Skeletal muscle satellite cell (primary cell): ENCODE data around the gene GLI1.
"Not testable (repeated sequence)": the region's sequence is repeated elsewhere in the genome, so short reads cannot be mapped to it uniquely, and the experiment has no call there.

Source experiments
- H3K27me3 ChIP-seq: 2 replicates; pipeline ENCODE4 v1.7.0; 2013; ENCODE audit warnings: low read length; ENCODE audit not compliant: control insufficient read depth, insufficient read depth
- H3K36me3 ChIP-seq: 2 replicates; pipeline ENCODE4 v1.7.0; 2013; ENCODE audit warnings: mild to moderate bottlenecking, control low read depth, low read length; ENCODE audit not compliant: insufficient read depth
- H3K4me1 ChIP-seq: 2 replicates; pipeline ENCODE4 v1.7.0; 2013; ENCODE audit warnings: low read length; ENCODE audit not compliant: control insufficient read depth, insufficient read depth
- H3K4me2 ChIP-seq: 2 replicates; pipeline ENCODE4 v1.7.0; 2013; ENCODE audit warnings: mild to moderate bottlenecking, low read length
- H3K4me3 ChIP-seq: 2 replicates; pipeline ENCODE4 v1.7.0; 2013; ENCODE audit warnings: low read length
- H3K9ac ChIP-seq: 2 replicates; pipeline ENCODE4 v1.7.0; 2013; ENCODE audit warnings: mild to moderate bottlenecking, low read depth, low read length, moderate library complexity
- H3K9me3 ChIP-seq: replicated peaks from 2 replicates; pipeline ENCODE4 v1.7.0; 2013; ENCODE audit warnings: mild to moderate bottlenecking, control low read depth, low read length

Gene GLI1

DNA sequence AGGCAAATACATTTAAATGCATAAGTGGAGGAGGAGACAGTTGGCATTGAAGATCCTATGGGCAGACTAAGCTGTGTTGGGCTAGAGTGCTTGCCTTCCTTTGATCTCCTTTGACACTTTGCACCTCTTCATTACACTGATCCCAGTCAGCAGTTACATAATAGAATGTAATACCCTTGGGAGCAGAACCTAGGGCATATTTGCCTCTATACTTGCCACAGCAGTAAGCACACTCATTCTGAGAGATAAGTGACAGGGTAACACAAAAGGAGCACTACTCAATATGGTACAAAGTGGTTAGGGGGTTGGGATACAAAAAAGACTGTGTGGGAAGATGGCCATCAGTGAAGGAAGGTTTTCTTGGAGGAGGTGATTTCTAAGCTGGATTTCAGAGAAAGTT is 37.2 kb downstream of the GLI1 start:
- Histone ChIP-seq H3K4me3 (no peak overlapping the region), H3K9ac (no peak overlapping the region), H3K9me3 (no peaks in the 10 kb centered on the region), H3K4me2 (no peak overlapping the region), H3K36me3 (peaks cover 51% of the 10 kb centered on the region), H3K4me1 (no peaks in the 10 kb centered on the region), H3K27me3 (no peaks in the 10 kb centered on the region)

DNA sequence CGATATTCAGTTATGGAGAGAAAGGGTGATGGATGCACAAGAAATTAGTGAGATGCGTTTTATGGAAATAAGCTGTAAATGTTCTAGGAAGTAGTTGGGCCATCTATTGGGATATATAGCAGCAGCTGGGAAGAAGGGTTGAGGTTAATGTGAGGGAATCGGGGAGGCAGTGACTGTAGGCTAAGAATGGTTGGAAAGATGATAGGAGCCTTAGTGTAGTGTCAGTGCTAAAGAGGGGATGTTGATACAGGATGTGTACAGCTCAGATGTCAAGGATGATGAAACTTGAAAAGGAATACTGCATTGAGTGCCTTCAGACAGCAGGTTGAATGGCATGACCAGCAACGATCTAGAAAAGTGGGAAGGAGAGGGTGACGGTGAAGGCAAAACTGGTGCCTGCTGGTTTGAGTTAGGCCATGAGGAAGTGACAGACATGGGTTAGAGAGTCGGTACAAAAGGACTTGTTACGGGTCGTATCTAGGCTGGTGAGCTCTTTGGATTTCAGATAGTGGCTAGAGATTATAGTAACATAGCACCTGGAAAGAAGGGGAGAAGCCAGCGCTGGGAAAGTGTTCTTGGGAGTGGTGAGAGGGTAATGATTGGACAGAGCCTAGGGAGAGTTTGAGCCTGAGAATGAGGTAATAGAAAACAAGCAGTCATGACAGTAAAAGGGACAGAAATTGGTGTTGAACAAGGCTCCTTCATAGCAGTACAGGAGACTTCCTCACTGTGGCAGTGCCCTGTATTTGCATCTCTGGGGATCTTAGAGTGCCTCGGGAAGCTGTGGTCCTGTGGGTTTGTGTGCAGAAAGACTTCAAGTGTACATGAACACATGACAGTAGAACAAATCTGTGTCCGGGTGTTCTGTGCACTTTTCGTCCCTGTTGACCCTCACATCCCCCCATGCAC is 37.9 kb downstream of the GLI1 start:
- H3K4me1 ChIP-seq, result no peaks in the 10 kb centered on the region
- H3K27me3 ChIP-seq, result no peaks in the 10 kb centered on the region
- H3K9ac ChIP-seq, result no peak overlapping the region
- no peak overlapping the region for H3K4me3 ChIP-seq
- no peaks in the 10 kb centered on the region for H3K9me3 ChIP-seq
- no peak overlapping the region for H3K4me2 ChIP-seq
- H3K36me3 ChIP-seq, result peaks cover 53% of the 10 kb centered on the region

DNA sequence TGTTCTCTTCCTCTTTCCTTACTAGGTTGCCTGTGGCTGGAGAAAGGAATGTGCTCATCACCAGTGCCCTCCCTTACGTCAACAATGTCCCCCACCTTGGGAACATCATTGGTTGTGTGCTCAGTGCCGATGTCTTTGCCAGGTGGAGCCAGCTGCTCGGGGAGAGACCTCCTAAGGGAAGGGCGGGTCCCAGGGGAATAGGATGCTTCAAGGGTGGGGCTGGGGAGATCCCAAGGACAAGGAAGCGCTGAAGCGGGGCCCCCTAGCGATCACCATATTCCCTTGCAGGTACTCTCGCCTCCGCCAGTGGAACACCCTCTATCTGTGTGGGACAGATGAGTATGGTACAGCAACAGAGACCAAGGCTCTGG is 38.5 kb downstream of the GLI1 start:
- no peaks in the 10 kb centered on the region for H3K9me3 ChIP-seq
- no peaks in the 10 kb centered on the region for H3K4me1 ChIP-seq
- H3K4me2 ChIP-seq, result no peak overlapping the region
- no peak overlapping the region for H3K9ac ChIP-seq
- no peaks in the 10 kb centered on the region for H3K27me3 ChIP-seq
- peaks cover 47% of the 10 kb centered on the region for H3K36me3 ChIP-seq
- no peak overlapping the region for H3K4me3 ChIP-seq

DNA sequence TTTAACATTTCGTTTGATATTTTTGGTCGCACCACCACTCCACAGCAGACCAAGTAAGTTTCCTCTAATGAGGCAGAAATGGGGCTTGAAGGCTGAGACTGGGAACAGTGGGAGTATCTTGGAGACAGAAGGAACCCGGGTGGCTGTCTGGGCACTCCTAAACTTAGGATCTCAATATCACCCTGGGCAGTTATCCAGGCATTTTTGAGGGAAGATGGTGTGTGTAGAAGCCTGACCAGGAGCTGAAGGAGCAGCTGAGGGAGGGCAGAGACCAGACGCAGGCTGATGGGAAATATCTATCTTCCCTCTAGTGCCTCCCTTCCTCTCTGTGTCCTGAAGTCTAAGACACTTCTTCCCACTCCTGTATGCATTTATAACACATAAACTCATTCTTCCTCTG is 39.0 kb downstream of the GLI1 start:
- Histone ChIP-seq H3K9me3 (no peaks in the 10 kb centered on the region), H3K4me3 (no peak overlapping the region), H3K4me1 (no peaks in the 10 kb centered on the region), H3K4me2 (no peak overlapping the region), H3K27me3 (no peaks in the 10 kb centered on the region), H3K9ac (no peak overlapping the region), H3K36me3 (peaks cover 47% of the 10 kb centered on the region)

DNA sequence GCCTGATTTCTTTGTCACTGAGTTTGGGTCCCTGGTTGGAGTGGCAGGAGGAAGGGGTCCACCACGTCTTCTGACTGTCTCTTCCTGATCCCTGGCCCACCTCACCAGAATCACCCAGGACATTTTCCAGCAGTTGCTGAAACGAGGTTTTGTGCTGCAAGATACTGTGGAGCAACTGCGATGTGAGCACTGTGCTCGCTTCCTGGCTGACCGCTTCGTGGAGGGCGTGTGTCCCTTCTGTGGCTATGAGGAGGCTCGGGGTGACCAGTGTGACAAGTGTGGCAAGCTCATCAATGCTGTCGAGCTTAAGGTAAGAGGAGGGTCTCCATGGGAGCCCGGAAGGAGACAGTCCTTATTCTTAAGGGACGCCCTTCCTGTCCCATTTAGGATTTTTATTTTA is 40.6 kb downstream of the GLI1 start:
- Histone ChIP-seq H3K4me3 (no peak overlapping the region), H3K27me3 (no peaks in the 10 kb centered on the region), H3K4me1 (no peaks in the 10 kb centered on the region), H3K36me3 (peaks cover 53% of the 10 kb centered on the region), H3K9me3 (no peaks in the 10 kb centered on the region), H3K9ac (no peak overlapping the region), H3K4me2 (no peak overlapping the region)

DNA sequence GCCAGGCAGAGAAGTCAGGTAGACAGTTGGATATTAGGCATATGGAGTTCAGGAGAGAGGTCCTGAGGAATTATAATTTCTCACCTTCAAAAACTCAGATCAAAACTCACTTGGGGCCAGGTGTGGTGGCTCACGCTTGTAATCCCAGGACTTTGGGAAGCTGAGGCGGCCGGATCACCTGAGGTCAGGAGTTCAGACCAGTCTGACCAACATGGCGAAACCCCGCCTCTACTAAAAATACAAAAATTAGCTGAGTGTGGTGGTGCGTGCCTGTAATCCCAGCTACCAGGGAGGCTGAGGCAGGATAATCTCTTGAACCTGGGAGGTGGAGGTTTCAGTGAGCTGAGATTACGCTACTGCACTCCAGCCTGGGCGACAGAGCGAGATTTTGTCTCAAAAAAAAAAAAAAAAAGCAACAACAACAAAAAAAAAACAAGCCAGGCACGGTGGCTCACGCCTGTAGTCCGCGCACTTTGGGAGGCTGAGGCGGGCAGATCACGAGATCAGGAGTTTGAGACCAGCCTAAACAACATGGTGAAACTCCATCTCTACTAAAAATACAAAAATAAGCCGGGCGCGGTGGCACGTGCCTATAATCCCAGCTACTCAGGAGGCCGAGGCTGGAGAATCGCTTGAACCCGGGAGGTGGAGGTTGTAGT is 42.9 kb downstream of the GLI1 start:
- H3K4me3 ChIP-seq, H3K9ac ChIP-seq, H3K4me1 ChIP-seq, H3K4me2 ChIP-seq, H3K9me3 ChIP-seq, H3K27me3 ChIP-seq: not testable (repeated sequence)
- peaks cover 56% of the 10 kb centered on the region for H3K36me3 ChIP-seq

DNA sequence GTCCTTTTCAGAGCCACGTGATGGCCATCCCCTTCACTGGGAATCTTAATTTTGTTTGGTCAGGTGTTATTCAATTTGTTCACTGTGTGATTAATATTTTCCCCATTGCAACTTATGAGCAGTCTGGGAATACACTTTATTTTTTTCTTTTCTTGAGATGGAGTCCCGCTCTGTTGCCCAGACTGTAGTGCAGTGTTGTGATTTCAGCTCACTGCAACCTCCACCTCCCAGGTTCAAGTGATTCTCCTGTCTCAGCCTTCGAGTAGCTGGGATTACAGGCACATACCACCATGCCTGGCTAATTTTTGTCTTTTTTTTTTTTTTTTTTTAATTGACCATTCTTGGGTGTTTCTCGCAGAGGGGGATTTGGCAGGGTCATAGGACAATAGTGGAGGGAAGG is 47.0 kb downstream of the GLI1 start:
- not testable (repeated sequence) for H3K4me2 ChIP-seq, H3K4me3 ChIP-seq, H3K9me3 ChIP-seq, H3K9ac ChIP-seq, H3K27me3 ChIP-seq, H3K4me1 ChIP-seq
- H3K36me3 ChIP-seq, result peaks cover 41% of the 10 kb centered on the region

DNA sequence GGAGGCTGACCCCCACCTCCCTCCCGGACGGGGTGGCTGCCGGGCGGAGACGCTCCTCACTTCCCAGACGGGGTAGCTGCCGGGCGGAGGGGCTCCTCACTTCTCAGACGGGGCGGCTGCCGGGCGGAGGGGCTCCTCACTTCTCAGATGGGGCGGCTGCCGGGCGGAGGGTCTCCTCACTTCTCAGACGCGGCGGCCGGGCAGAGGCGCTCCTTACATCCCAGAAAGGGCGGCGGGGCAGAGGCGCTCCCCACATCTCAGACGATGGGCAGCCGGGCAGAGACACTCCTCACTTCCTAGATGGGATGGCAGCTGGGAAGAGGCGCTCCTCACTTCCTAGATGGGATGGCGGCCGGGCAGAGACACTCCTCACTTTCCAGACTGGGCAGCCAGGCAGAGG is 48.2 kb downstream of the GLI1 start:
- not testable (repeated sequence) for H3K4me2 ChIP-seq

DNA sequence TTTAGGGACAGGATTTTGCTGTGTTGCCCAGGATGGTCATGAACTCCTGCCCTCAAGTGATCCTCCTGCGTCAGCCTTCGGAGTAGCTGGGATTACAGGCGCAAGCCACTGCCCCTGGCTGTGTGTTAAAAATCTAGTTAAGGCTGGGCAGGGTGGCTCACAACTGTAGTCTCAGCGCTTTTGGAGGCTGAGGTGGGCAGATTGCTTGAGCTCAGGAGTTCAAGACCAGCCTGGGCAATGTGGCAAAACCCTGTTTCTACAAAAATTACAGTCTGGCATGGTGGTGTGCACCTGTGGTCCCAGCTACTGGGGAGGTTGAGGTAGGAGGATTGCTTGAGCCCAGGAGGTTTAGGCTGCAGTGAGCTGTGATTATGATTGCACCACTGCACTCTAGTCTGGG is 51.6 kb downstream of the GLI1 start:
- no peak overlapping the region for H3K9ac ChIP-seq
- H3K9me3 ChIP-seq, result no peaks in the 10 kb centered on the region
- no peaks in the 10 kb centered on the region for H3K27me3 ChIP-seq
- H3K36me3 ChIP-seq, result peaks cover 62% of the 10 kb centered on the region
- no peak overlapping the region for H3K4me3 ChIP-seq
- no peaks in the 10 kb centered on the region for H3K4me1 ChIP-seq
- H3K4me2 ChIP-seq, result no peak overlapping the region

More for the DNA sequence above, 48.2 kb downstream of the GLI1 start:
- H3K36me3 ChIP-seq, result peaks cover 47% of the 10 kb centered on the region
- not testable (repeated sequence) for H3K4me1 ChIP-seq, H3K9ac ChIP-seq, H3K27me3 ChIP-seq, H3K4me3 ChIP-seq, H3K9me3 ChIP-seq

DNA sequence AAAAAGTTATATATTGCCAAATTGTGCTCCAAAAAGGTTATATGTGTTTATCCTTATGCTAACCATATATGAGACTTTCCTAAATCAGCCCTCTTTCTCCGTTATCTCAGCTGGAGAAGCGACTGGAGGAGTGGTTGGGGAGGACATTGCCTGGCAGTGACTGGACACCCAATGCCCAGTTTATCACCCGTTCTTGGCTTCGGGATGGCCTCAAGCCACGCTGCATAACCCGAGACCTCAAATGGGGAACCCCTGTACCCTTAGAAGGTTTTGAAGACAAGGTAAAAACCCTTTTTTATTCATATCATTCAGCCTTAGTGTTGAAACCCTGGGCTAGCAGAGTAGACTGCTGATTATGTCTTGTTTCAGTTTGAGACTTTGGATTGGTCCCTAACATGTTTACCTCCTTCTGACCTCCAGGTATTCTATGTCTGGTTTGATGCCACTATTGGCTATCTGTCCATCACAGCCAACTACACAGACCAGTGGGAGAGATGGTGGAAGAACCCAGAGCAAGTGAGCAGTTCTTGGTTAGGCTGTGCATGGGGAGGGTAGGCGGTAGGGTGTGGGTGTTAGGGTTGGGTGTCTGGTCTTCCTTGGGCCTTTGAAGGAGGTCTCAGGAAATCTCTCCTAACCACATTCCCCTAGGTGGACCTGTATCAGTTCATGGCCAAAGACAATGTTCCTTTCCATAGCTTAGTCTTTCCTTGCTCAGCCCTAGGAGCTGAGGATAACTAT is 52.2 kb downstream of the GLI1 start:
- Histone ChIP-seq H3K9ac (no peak overlapping the region), H3K27me3 (no peaks in the 10 kb centered on the region), H3K4me1 (no peaks in the 10 kb centered on the region), H3K4me3 (no peak overlapping the region), H3K36me3 (peaks cover 64% of the 10 kb centered on the region), H3K4me2 (no peak overlapping the region), H3K9me3 (no peaks in the 10 kb centered on the region)

DNA sequence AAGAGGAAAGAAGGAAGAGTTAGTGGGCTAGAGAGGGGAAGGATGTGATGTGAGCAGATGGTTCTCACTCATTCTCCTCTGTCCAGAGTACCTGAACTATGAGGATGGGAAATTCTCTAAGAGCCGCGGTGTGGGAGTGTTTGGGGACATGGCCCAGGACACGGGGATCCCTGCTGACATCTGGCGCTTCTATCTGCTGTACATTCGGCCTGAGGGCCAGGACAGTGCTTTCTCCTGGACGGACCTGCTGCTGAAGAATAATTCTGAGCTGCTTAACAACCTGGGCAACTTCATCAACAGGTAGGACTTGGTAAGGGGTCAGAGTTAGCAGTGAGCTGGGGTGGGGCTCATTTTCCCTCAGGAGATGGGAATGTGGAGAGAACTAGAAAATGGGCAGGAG is 53.1 kb downstream of the GLI1 start:
- no peak overlapping the region for H3K9ac ChIP-seq
- peaks cover 73% of the 10 kb centered on the region for H3K36me3 ChIP-seq
- H3K4me3 ChIP-seq, result no peak overlapping the region
- no peaks in the 10 kb centered on the region for H3K27me3 ChIP-seq
- peaks cover 5% of the 10 kb centered on the region for H3K4me1 ChIP-seq
- H3K9me3 ChIP-seq, result no peaks in the 10 kb centered on the region
- no peak overlapping the region for H3K4me2 ChIP-seq
